PC-9 (cell line): ENCODE results near the gene FAM131B. TPM values are rescaled to one million over a fixed set of nuclear protein-coding genes. Genes with fewer than 3 reads are reported as not detected.

Source experiments
- BruUV-seq: library from RNA; stranded (reverse); fragments of 400-500 nt; replicated peaks from 2 replicates; lab custom pipeline; 2021; lab: Mats Ljungman, UMichigan
- CTCF ChIA-PET: fragments of 300-600 bp; sonication (Branson Sonifier 250); formaldehyde crosslinking; loops from one replicate; lab custom pipeline; 2022; ENCODE audit warnings: antibody characterized with exemption; lab: Charles Lee
- POLR2A ChIA-PET: fragments of 300-600 bp; sonication (Branson Sonifier 250); formaldehyde crosslinking; loops from one replicate; lab custom pipeline; 2022; ENCODE audit warnings: antibody characterized with exemption; ENCODE audit not compliant: unreplicated experiment; lab: Charles Lee
- DNase-seq, 2 experiments: peaks; one replicate each; pipeline versions ENCODE4 v3.0.0 to v3.0.0-alpha.2; 2015 to 2022; ENCODE audit warnings: mixed read lengths in 1 of 2
- H2AFZ ChIP-seq: fragments of 200-600 bp; sonication (generic); 2 replicates; pipeline ENCODE4 v1.8.1; 2017; ENCODE audit warnings: antibody characterized with exemption
- H3F3A ChIP-seq: fragments of 200-600 bp; sonication (generic); 2 replicates; pipeline ENCODE4 v1.8.1; 2017; ENCODE audit warnings: antibody characterized with exemption, mild to moderate bottlenecking, low read depth; ENCODE audit not compliant: insufficient read depth
- H3K27ac ChIP-seq: fragments of 200-600 bp; sonication (generic); 2 replicates; pipeline ENCODE4 v1.6.1; 2016; ENCODE audit warnings: mixed run types
- H3K27me3 ChIP-seq: fragments of 200-600 bp; sonication (generic); 2 replicates; pipeline ENCODE4 v1.6.1; 2016; ENCODE audit warnings: low read depth, mixed run types; ENCODE audit not compliant: insufficient read depth
- H3K36me3 ChIP-seq: fragments of 200-600 bp; sonication (generic); 2 replicates; pipeline ENCODE4 v1.6.1; 2016; ENCODE audit warnings: low read depth, mixed run types
- H3K4me1 ChIP-seq: fragments of 200-600 bp; sonication (generic); replicated peaks from 2 replicates; pipeline ENCODE4 v1.6.1; 2016; ENCODE audit warnings: mixed run types; ENCODE audit not compliant: insufficient read depth
- H3K4me2 ChIP-seq: fragments of 200-600 bp; sonication (generic); 2 replicates; pipeline ENCODE4 v1.6.1; 2017; ENCODE audit warnings: mixed run types
- H3K4me3 ChIP-seq: fragments of 200-600 bp; sonication (generic); 2 replicates; pipeline ENCODE4 v1.6.1; 2016; ENCODE audit warnings: mixed run types
- H3K79me2 ChIP-seq: fragments of 200-600 bp; sonication (generic); 2 replicates; pipeline ENCODE4 v1.6.1; 2017; ENCODE audit warnings: low read depth, mixed run types
- H3K9me2 ChIP-seq: fragments of 200-600 bp; sonication (generic); 2 replicates; pipeline ENCODE4 v1.8.1; 2017; ENCODE audit warnings: mild to moderate bottlenecking; ENCODE audit not compliant: insufficient read depth
- H3K9me3 ChIP-seq: fragments of 200-600 bp; sonication (generic); 2 replicates; pipeline ENCODE4 v1.8.1; 2016; ENCODE audit warnings: low read depth; ENCODE audit not compliant: insufficient read depth
- H4K20me1 ChIP-seq: fragments of 200-600 bp; sonication (generic); 2 replicates; pipeline ENCODE4 v1.8.1; 2017; ENCODE audit not compliant: insufficient read depth
- CTCF ChIP-seq: fragments of 200-600 bp; sonication (generic); conservative IDR thresholded peaks from 2 replicates; pipeline ENCODE4 v1.6.1; 2017; ENCODE audit warnings: mixed run types, antibody characterized with exemption, mild to moderate bottlenecking, moderate library complexity
- EZH2 ChIP-seq: fragments of 200-600 bp; sonication (generic); IDR thresholded peaks from 2 replicates; pipeline ENCODE4 v1.8.0; 2017; ENCODE audit warnings: antibody characterized with exemption, low read depth
- intact Hi-C: fragments of 100-400 bp; cut with micrococcal nuclease; formaldehyde crosslinking; loops from one replicate; pipeline ENCODE4 v1.10.0; 2022; ENCODE audit not compliant: unreplicated experiment
- total RNA-seq: library from RNA; stranded (reverse); gene quantifications from 2 replicates; pipeline ENCODE4 v1.2.3, GENCODE V29; 2021

Gene FAM131B
- total RNA-seq, 1 experiment from 2014 or later: 0.65 TPM

- no peaks in the 10 kb centered on the region for H3K4me1 ChIP-seq
- H3K4me3 ChIP-seq: no peak overlapping the region
- BruUV-seq: no TSS peak
- H2AFZ ChIP-seq: no peak overlapping the region
- H3K4me2 ChIP-seq: no peak overlapping the region
- no peaks in the 10 kb centered on the region for H3K9me2 ChIP-seq
- TF ChIP-seq CTCF: no peak
- TF ChIP-seq EZH2: no peak
- no peaks in the 10 kb centered on the region for H3K9me3 ChIP-seq
- ChIA-PET CTCF (no interaction called here), POLR2A (no interaction called here)
- peaks cover 12% of the 10 kb centered on the region; the same call in 1 of the 2 replicates for H3F3A ChIP-seq
- peaks cover 37% of the 10 kb centered on the region for H4K20me1 ChIP-seq
- no peak overlapping the region for H3K27ac ChIP-seq
- H3K36me3 ChIP-seq: 0 out of 2 replicates have a peak, but pooled peaks cover 30% of the 10 kb centered on the region
- no peaks in the 10 kb centered on the region for H3K27me3 ChIP-seq
- H3K79me2 ChIP-seq: peaks cover 19% of the 10 kb centered on the region; the same call in 1 of the 2 replicates
- intact Hi-C loops: no loop called here
- DNase-seq: no peak
These were observed 27.0 kb upstream of the FAM131B start for GRCh38 chr7:143389316-143390103.

- no peak for DNase-seq
- CTCF ChIA-PET: interaction anchor here (0.5 kb wide), 1 partner anchor 8 kb away, joined by 3 read pairs; no protein-coding TSS in a partner anchor
- intact Hi-C loops: no loop called here
- TF ChIP-seq CTCF: no peak
- no peak for TF ChIP-seq EZH2
- Histone ChIP-seq H3F3A (peaks cover 21% of the 10 kb centered on the region; the same call in 1 of the 2 replicates), H2AFZ (no peak overlapping the region), H3K27ac (no peak overlapping the region), H3K9me3 (no peaks in the 10 kb centered on the region), H3K4me1 (no peaks in the 10 kb centered on the region; the same call in 1 of the 2 replicates), H3K36me3 (peaks cover 35% of the 10 kb centered on the region; the same call in 1 of the 2 replicates), H4K20me1 (peaks cover 42% of the 10 kb centered on the region), H3K27me3 (no peaks in the 10 kb centered on the region), H3K4me2 (no peak overlapping the region), H3K79me2 (peaks cover 28% of the 10 kb centered on the region), H3K9me2 (no peaks in the 10 kb centered on the region), H3K4me3 (no peak overlapping the region)
- POLR2A ChIA-PET: no interaction called here
- BruUV-seq: no TSS peak
These were observed 26.1 kb upstream of the FAM131B start for GRCh38 chr7:143388491-143389101.

GRCh38 chr7:143388051-143388450 lies 25.5 kb upstream of the FAM131B start:
- CTCF ChIA-PET: interaction anchor here (0.5 kb wide), 1 partner anchor 8 kb away, joined by 3 read pairs; no protein-coding TSS in a partner anchor
- intact Hi-C loops: no loop called here
- BruUV-seq: no TSS peak
- no peak overlapping the region for H3K4me2 ChIP-seq
- no peak overlapping the region for H2AFZ ChIP-seq
- no peak overlapping the region for H3K4me3 ChIP-seq
- no peak overlapping the region for H3K27ac ChIP-seq
- peaks cover 23% of the 10 kb centered on the region; the same call in 1 of the 2 replicates for H3F3A ChIP-seq
- no peaks in the 10 kb centered on the region for H3K9me2 ChIP-seq
- H4K20me1 ChIP-seq: peaks cover 46% of the 10 kb centered on the region
- peaks cover 33% of the 10 kb centered on the region for H3K79me2 ChIP-seq
- POLR2A ChIA-PET: interaction anchor here (0.7 kb wide), 1 partner anchor 807 kb away, joined by 4 read pairs; no protein-coding TSS in a partner anchor
- H3K27me3 ChIP-seq: no peaks in the 10 kb centered on the region
- no peak for DNase-seq
- no peak for TF ChIP-seq EZH2
- TF ChIP-seq CTCF: no peak
- peaks cover 1% of the 10 kb centered on the region for H3K4me1 ChIP-seq
- peaks cover 38% of the 10 kb centered on the region; the same call in 1 of the 2 replicates for H3K36me3 ChIP-seq
- no peaks in the 10 kb centered on the region for H3K9me3 ChIP-seq
